Cardiac fibroblast (primary cell): ENCODE results near the gene GLT1D1.

Experiments used
- DNase-seq, 2 donors: peaks; one replicate each; pipeline versions ENCODE4 v3.0.0 to v3.0.0-alpha.2; 2010; ENCODE audit warnings: low read depth in 2 of 2
- H3K4me3 ChIP-seq, 2 donors: replicated peaks in 1 of 2; 1 replicate in 1 of 2; 2 replicates in 1 of 2; pipeline ENCODE4 v1.5.1; 2011; ENCODE audit warnings: low read depth in 2 of 2, low read length in 2 of 2, mild to moderate bottlenecking in 2 of 2, moderate library complexity in 1 of 2
- CTCF ChIP-seq: IDR thresholded peaks from one replicate; pipeline ENCODE4 v1.5.1; 2011; ENCODE audit warnings: low read depth, mild to moderate bottlenecking, low read length, inconsistent platforms

GLT1D1 gene

GRCh38 chr12:128961308-128961902, 108.1 kb downstream of the GLT1D1 start:
- DNase-seq: no peak
- no peak overlapping the region for H3K4me3 ChIP-seq
- TF ChIP-seq CTCF: no peak

- TF ChIP-seq CTCF: no peak
- no peak for DNase-seq
- no peak overlapping the region for H3K4me3 ChIP-seq
Measured at GRCh38 chr12:128961957-128962356, 108.7 kb downstream of the GLT1D1 start.

- no peak overlapping the region for H3K4me3 ChIP-seq
- no peak for TF ChIP-seq CTCF
- no peak for DNase-seq
Measured at GRCh38 chr12:128966203-128966810, 113.0 kb downstream of the GLT1D1 start.

- TF ChIP-seq CTCF: no peak
- no peak for DNase-seq
- no peak overlapping the region for H3K4me3 ChIP-seq
Measured at GRCh38 chr12:128968668-128969067, 115.4 kb downstream of the GLT1D1 start.

- no peak for DNase-seq
- no peak for TF ChIP-seq CTCF
- H3K4me3 ChIP-seq: no peak overlapping the region
Measured at GRCh38 chr12:128969480-128970055, 116.3 kb downstream of the GLT1D1 start.

GRCh38 chr12:128970110-128970509, 116.8 kb downstream of the GLT1D1 start:
- H3K4me3 ChIP-seq: no peak overlapping the region
- no peak for TF ChIP-seq CTCF
- no peak for DNase-seq
